H1 (cell line): Measurements from ENCODE around the gene PELI2. TPM values are rescaled to one million over a fixed set of nuclear protein-coding genes. Genes with fewer than 3 reads are reported as not detected.

Experiments
- CTCF ChIA-PET: fragments of 300-600 bp; sonication (Branson Sonifier 250); formaldehyde crosslinking; loops from one replicate; lab custom pipeline; 2021; ENCODE audit not compliant: partially characterized antibody; lab: Charles Lee
- POLR2A ChIA-PET: fragments of 300-600 bp; sonication (Branson Sonifier 250); formaldehyde crosslinking; loops from one replicate; lab custom pipeline; 2021; ENCODE audit warnings: inconsistent platforms; ENCODE audit not compliant: partially characterized antibody; lab: Charles Lee
- DNase-seq, 2 experiments: peaks; one replicate each; pipeline versions ENCODE4 v3.0.0 to v3.0.0-alpha.2; 2010 to 2022; ENCODE audit warnings: low spot score in 2 of 2, low read depth in 1 of 2, mixed read lengths in 1 of 2
- FAIRE-seq: peaks from 2 replicates; lab custom pipeline; 2011; peaks lifted over from hg19 to GRCh38; lab: Jason Lieb, UNC
- H2AFZ ChIP-seq: 2 replicates; pipeline ENCODE4 v1.8.1; 2012; ENCODE audit warnings: low read length, inconsistent platforms
- H2AK5ac ChIP-seq: 2 replicates; pipeline ENCODE4 v1.6.1; 2013; ENCODE audit warnings: low read depth, low read length
- H2BK120ac ChIP-seq: replicated peaks from 2 replicates; pipeline ENCODE3; 2013; ENCODE audit warnings: low read depth, low read length, inconsistent platforms
- H2BK12ac ChIP-seq: 2 replicates; pipeline ENCODE4 v1.6.1; 2013; ENCODE audit warnings: low read depth, low read length
- H2BK15ac ChIP-seq: 2 replicates; pipeline ENCODE4 v1.6.1; 2013; ENCODE audit warnings: low read length
- H2BK20ac ChIP-seq: 2 replicates; pipeline ENCODE4 v1.6.1; 2013; ENCODE audit warnings: low read length
- H2BK5ac ChIP-seq: 2 replicates; pipeline ENCODE4 v1.6.1; 2013; ENCODE audit warnings: low read depth, low read length
- H3K14ac ChIP-seq: 2 replicates; pipeline ENCODE4 v1.6.1; 2013; ENCODE audit warnings: inconsistent platforms; ENCODE audit not compliant: insufficient read length
- H3K18ac ChIP-seq: 2 replicates; pipeline ENCODE4 v1.6.1; 2013; ENCODE audit warnings: low read length; ENCODE audit errors: extremely low read depth
- H3K23ac ChIP-seq: 2 replicates; pipeline ENCODE4 v1.6.1; 2013; ENCODE audit warnings: inconsistent platforms; ENCODE audit not compliant: insufficient read length
- H3K23me2 ChIP-seq: 2 replicates; pipeline ENCODE4 v1.6.1; 2013; ENCODE audit warnings: low read depth, low read length
- H3K27ac ChIP-seq: 2 replicates; pipeline ENCODE4 v1.6.1; 2011; ENCODE audit warnings: low read depth, low read length, inconsistent platforms
- H3K27me3 ChIP-seq, 4 experiments: replicated peaks in 1 of 4; 1 replicate in 1 of 4; 2 replicates in 3 of 4; pipeline versions ENCODE4 v1.6.1 to v1.8.1; 2011 to 2013; ENCODE audit warnings: low read length in 3 of 4, mild to moderate bottlenecking in 3 of 4, inconsistent platforms in 2 of 4, mixed read lengths in 2 of 4, moderate library complexity in 1 of 4; ENCODE audit not compliant: control insufficient read depth in 3 of 4, insufficient read depth in 3 of 4; ENCODE audit errors: extremely low read depth in 1 of 4
- H3K36me3 ChIP-seq, 4 experiments: 2 replicates each; pipeline versions ENCODE4 v1.6.1 to v1.8.1; 2011 to 2013; ENCODE audit warnings: mild to moderate bottlenecking in 4 of 4, low read length in 3 of 4, moderate library complexity in 2 of 4, control low read depth in 1 of 4, inconsistent platforms in 1 of 4; ENCODE audit not compliant: insufficient read depth in 4 of 4, control insufficient read depth in 2 of 4
- H3K4ac ChIP-seq: replicated peaks from 2 replicates; pipeline ENCODE3; 2013; ENCODE audit warnings: low read length, low read depth, mixed read lengths, inconsistent platforms; ENCODE audit not compliant: insufficient read length
- H3K4me1 ChIP-seq, 4 experiments: replicated peaks in 1 of 4; 1 replicate in 1 of 4; 2 replicates in 3 of 4; pipeline versions ENCODE4 v1.6.1 to v1.8.1; 2011 to 2013; ENCODE audit warnings: low read length in 3 of 4, inconsistent platforms in 2 of 4, mixed read lengths in 1 of 4; ENCODE audit not compliant: insufficient read depth in 4 of 4, control insufficient read depth in 3 of 4
- H3K4me2 ChIP-seq, 2 experiments: 2 replicates each; pipeline versions ENCODE4 v1.6.1 to v1.8.1; 2011 to 2013; ENCODE audit warnings: low read depth in 2 of 2, low read length in 2 of 2, control low read depth in 1 of 2, inconsistent platforms in 1 of 2, mild to moderate bottlenecking in 1 of 2; ENCODE audit not compliant: insufficient read depth in 1 of 2
- H3K4me3 ChIP-seq, 4 experiments: fragments of 200-600, 300-600 bp in 1 of 4; sonication (generic), shearing (Covaris generic), sonication (Bioruptor Twin) in 1 of 4; 2 replicates each; pipeline versions ENCODE4 v1.5.1 to v1.8.1; 2011 to 2016; ENCODE audit warnings: low read length in 4 of 4, low read depth in 3 of 4, control low read depth in 2 of 4, inconsistent platforms in 2 of 4, mild to moderate bottlenecking in 2 of 4, mixed read lengths in 1 of 4, moderate library complexity in 1 of 4; ENCODE audit not compliant: insufficient read depth in 2 of 4; ENCODE audit errors: extremely low read depth in 1 of 4
- H3K56ac ChIP-seq: replicated peaks from 2 replicates; pipeline ENCODE3; 2013; ENCODE audit warnings: low read depth, mild to moderate bottlenecking, mixed read lengths, low read length, inconsistent platforms; ENCODE audit not compliant: insufficient read length
- H3K79me1 ChIP-seq: 2 replicates; pipeline ENCODE4 v1.6.1; 2013; ENCODE audit warnings: low read depth, low read length, control low read depth
- H3K79me2 ChIP-seq, 2 experiments: 2 replicates each; pipeline versions ENCODE4 v1.6.1 to v1.8.1; 2012 to 2013; ENCODE audit warnings: low read length in 2 of 2, mild to moderate bottlenecking in 2 of 2, inconsistent platforms in 1 of 2; ENCODE audit not compliant: insufficient read depth in 2 of 2, control insufficient read depth in 1 of 2
- H3K9ac ChIP-seq, 4 experiments: replicated peaks in 1 of 4; 1 replicate in 1 of 4; 2 replicates in 3 of 4; pipeline versions ENCODE4 v1.6.1 to v1.8.1; 2011 to 2013; ENCODE audit warnings: low read depth in 3 of 4, low read length in 3 of 4, control low read depth in 2 of 4, mild to moderate bottlenecking in 2 of 4, moderate library complexity in 2 of 4, inconsistent platforms in 1 of 4; ENCODE audit errors: extremely low read depth in 1 of 4
- H3K9me3 ChIP-seq, 2 experiments: 2 replicates each; pipeline versions ENCODE4 v1.6.1 to v1.8.1; 2012 to 2013; ENCODE audit warnings: mild to moderate bottlenecking in 2 of 2, moderate library complexity in 2 of 2, control low read depth in 1 of 2, inconsistent platforms in 1 of 2, low read depth in 1 of 2, low read length in 1 of 2, mixed read lengths in 1 of 2; ENCODE audit not compliant: insufficient read depth in 2 of 2
- H4K20me1 ChIP-seq, 2 experiments: replicated peaks in 1 of 2; 2 replicates each; pipeline versions ENCODE3 to v1.8.1; 2011 to 2013; ENCODE audit warnings: inconsistent platforms in 2 of 2, low read length in 2 of 2, mild to moderate bottlenecking in 1 of 2; ENCODE audit not compliant: insufficient read depth in 2 of 2, control insufficient read depth in 1 of 2
- H4K5ac ChIP-seq: 2 replicates; pipeline ENCODE4 v1.6.1; 2013; ENCODE audit warnings: low read length, low read depth, mixed read lengths, inconsistent platforms; ENCODE audit not compliant: insufficient read length
- H4K8ac ChIP-seq: 2 replicates; pipeline ENCODE4 v1.8.0; 2013; ENCODE audit warnings: mild to moderate bottlenecking, moderate library complexity, low read length, inconsistent platforms; ENCODE audit not compliant: insufficient read depth; ENCODE audit errors: extremely low read depth
- H4K91ac ChIP-seq: replicated peaks from 2 replicates; pipeline ENCODE3; 2013; ENCODE audit warnings: low read length, mixed read lengths, inconsistent platforms; ENCODE audit not compliant: insufficient read length
- CHD2 ChIP-seq: IDR thresholded peaks from 2 replicates; pipeline ENCODE4 v1.6.1; 2012; ENCODE audit warnings: low read length, improper control_type of control experiment
- JUND ChIP-seq: IDR thresholded peaks from 2 replicates; pipeline ENCODE4 v1.6.1; 2011; ENCODE audit warnings: mild to moderate bottlenecking, improper control_type of control experiment, low read length
- MAX ChIP-seq: IDR thresholded peaks from 2 replicates; pipeline ENCODE4 v1.6.1; 2012; ENCODE audit warnings: inconsistent platforms
- RBBP5 ChIP-seq: IDR thresholded peaks from 2 replicates; pipeline ENCODE4 v1.7.1; 2012; ENCODE audit warnings: low read depth, mild to moderate bottlenecking, inconsistent platforms, low read length, moderate library complexity, borderline replicate concordance
- TCF12 ChIP-seq: IDR thresholded peaks from 2 replicates; pipeline ENCODE4 v1.6.1; 2011; ENCODE audit warnings: low read depth, mild to moderate bottlenecking, low read length
- TEAD4 ChIP-seq: IDR thresholded peaks from 2 replicates; pipeline ENCODE4 v1.6.1; 2012; ENCODE audit warnings: low read depth, low read length, inconsistent platforms, mixed read lengths
- WGBS, 2 experiments: shearing (Covaris generic) in 1 of 2; methylation state at CpG; one replicate each; pipeline versions ENCODE4 v1.1.6 to v1.1.7; 2013 to 2015; ENCODE audit warnings: low lambda C conversion rate in 2 of 2, mixed read lengths in 2 of 2, inconsistent platforms in 1 of 2, low coverage in 1 of 2, missing lambda C conversion rate in 1 of 2; ENCODE audit not compliant: insufficient replicate concordance in 2 of 2, insufficient coverage in 1 of 2, insufficient read length in 1 of 2; ENCODE audit errors: extremely low coverage in 1 of 2, missing lambda C conversion rate in 1 of 2; 5-methylcytosine and 5-hydroxymethylcytosine counted together
- polyA plus RNA-seq, 7 experiments: library from polyadenylated mRNA; depleted of rRNA in 3 of 7; stranded (reverse) in 5 of 7; unstranded in 2 of 7; fragments of >200 nt in 5 of 7; fragments of 200-250 nt in 2 of 7; gene quantifications; 1 replicate in 5 of 7; 2 replicates in 1 of 7; 4 replicates in 1 of 7; pipeline versions ENCODE4 v1.2.1 to v1.2.3, GENCODE V29; 2011 to 2013; ENCODE audit warnings: missing spikeins in 2 of 7, mixed read lengths in 2 of 7
- total RNA-seq: library from RNA; stranded (reverse); fragmentation: NEBNext Ultra II Directional; extraction: Animal tissue kit (Norgen Biotek cat#: 25700); gene quantifications from 2 replicates; pipeline ENCODE4 v1.2.1, GENCODE V29; 2021
- TF ChIP-seq, protein P1 (sequence below): IDR thresholded peaks from 2 replicates; pipeline ENCODE4 v1.6.1; 2012; ENCODE audit warnings: low read length, inconsistent platforms
- TF ChIP-seq, protein P2 (sequence below), 3 experiments: IDR thresholded peaks; 1 replicate in 2 of 3; 2 replicates in 1 of 3; pipeline versions ENCODE4 v1.5.1 to v1.6.1; 2011; ENCODE audit warnings: low read length in 3 of 3, mild to moderate bottlenecking in 3 of 3, inconsistent platforms in 2 of 3, low read depth in 1 of 3, moderate library complexity in 1 of 3; ENCODE audit not compliant: insufficient read depth in 1 of 3; ENCODE audit errors: control extremely low read depth in 1 of 3
- TF ChIP-seq, protein P3 (sequence below): IDR thresholded peaks from 2 replicates; pipeline ENCODE4 v1.6.1; 2012; ENCODE audit warnings: inconsistent platforms

Gene PELI2
- total and polyA plus RNA-seq, 2 of the 8 experiments (the other 6 are each of a cell fraction or from before 2014, with no cell fraction given): 14.6 to 25.7 TPM

- H4K91ac ChIP-seq: no peak overlapping the region
- H2AFZ ChIP-seq: no peak overlapping the region
- no peak overlapping the region for H2BK5ac ChIP-seq
- H2AK5ac ChIP-seq: no peak overlapping the region
- H2BK120ac ChIP-seq: no peak overlapping the region
- H3K9me3 ChIP-seq: no peaks in the 10 kb centered on the region
- no peaks in the 10 kb centered on the region for H4K20me1 ChIP-seq
- no peak overlapping the region for H2BK15ac ChIP-seq
- DNase-seq (no peak), FAIRE-seq (no peak)
- CTCF ChIA-PET: no interaction called here
- H3K27me3 ChIP-seq: no peaks in the 10 kb centered on the region
- no peaks in the 10 kb centered on the region for H3K23me2 ChIP-seq
- no peak overlapping the region for H3K9ac ChIP-seq
- no peak overlapping the region for H3K27ac ChIP-seq
- H3K23ac ChIP-seq: no peak overlapping the region
- WGBS, 2 experiments: 94% methylated on average over 2 of the region's 2 CpGs; no CpG with 5 or more reads in 1 of the 2 experiments
- peaks cover 0 to 5% (median 2%) of the 10 kb centered on the region in 4 experiments; a peak in 3 of 7 replicates for H3K4me1 ChIP-seq
- no peak overlapping the region for H3K18ac ChIP-seq
- H3K14ac ChIP-seq: no peak overlapping the region
- H3K4ac ChIP-seq: no peak overlapping the region
- H3K4me3 ChIP-seq: no peak overlapping the region
- H3K4me2 ChIP-seq: no peak overlapping the region
- H2BK12ac ChIP-seq: no peak overlapping the region
- peaks cover 3 to 91% of the 10 kb centered on the region in 2 experiments for H3K79me2 ChIP-seq
- peaks cover 3% of the 10 kb centered on the region; the same call in 1 of the 2 replicates for H3K79me1 ChIP-seq
- no peak overlapping the region for H3K56ac ChIP-seq
- no peak overlapping the region for H2BK20ac ChIP-seq
- no peaks in the 10 kb centered on the region for H3K36me3 ChIP-seq
- POLR2A ChIA-PET: no interaction called here
- H4K5ac ChIP-seq: no peak overlapping the region
- no peak overlapping the region for H4K8ac ChIP-seq
- no peak for TF ChIP-seq MAX
- no peak for TF ChIP-seq TCF12
- TF ChIP-seq, protein P1, sequence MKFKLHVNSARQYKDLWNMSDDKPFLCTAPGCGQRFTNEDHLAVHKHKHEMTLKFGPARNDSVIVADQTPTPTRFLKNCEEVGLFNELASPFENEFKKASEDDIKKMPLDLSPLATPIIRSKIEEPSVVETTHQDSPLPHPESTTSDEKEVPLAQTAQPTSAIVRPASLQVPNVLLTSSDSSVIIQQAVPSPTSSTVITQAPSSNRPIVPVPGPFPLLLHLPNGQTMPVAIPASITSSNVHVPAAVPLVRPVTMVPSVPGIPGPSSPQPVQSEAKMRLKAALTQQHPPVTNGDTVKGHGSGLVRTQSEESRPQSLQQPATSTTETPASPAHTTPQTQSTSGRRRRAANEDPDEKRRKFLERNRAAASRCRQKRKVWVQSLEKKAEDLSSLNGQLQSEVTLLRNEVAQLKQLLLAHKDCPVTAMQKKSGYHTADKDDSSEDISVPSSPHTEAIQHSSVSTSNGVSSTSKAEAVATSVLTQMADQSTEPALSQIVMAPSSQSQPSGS: no peak
- no peak for TF ChIP-seq JUND
- no peak for TF ChIP-seq TEAD4
- TF ChIP-seq, protein P2, sequence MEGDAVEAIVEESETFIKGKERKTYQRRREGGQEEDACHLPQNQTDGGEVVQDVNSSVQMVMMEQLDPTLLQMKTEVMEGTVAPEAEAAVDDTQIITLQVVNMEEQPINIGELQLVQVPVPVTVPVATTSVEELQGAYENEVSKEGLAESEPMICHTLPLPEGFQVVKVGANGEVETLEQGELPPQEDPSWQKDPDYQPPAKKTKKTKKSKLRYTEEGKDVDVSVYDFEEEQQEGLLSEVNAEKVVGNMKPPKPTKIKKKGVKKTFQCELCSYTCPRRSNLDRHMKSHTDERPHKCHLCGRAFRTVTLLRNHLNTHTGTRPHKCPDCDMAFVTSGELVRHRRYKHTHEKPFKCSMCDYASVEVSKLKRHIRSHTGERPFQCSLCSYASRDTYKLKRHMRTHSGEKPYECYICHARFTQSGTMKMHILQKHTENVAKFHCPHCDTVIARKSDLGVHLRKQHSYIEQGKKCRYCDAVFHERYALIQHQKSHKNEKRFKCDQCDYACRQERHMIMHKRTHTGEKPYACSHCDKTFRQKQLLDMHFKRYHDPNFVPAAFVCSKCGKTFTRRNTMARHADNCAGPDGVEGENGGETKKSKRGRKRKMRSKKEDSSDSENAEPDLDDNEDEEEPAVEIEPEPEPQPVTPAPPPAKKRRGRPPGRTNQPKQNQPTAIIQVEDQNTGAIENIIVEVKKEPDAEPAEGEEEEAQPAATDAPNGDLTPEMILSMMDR (IDR thresholded peaks at IDR 0.05; ENCODE audit: control extremely low read depth in 1 of 3, insufficient read depth in 1 of 3, low read depth in 1 of 3, low read length in 3 of 3): no peak
- no peak for TF ChIP-seq CHD2
- TF ChIP-seq, protein P3, sequence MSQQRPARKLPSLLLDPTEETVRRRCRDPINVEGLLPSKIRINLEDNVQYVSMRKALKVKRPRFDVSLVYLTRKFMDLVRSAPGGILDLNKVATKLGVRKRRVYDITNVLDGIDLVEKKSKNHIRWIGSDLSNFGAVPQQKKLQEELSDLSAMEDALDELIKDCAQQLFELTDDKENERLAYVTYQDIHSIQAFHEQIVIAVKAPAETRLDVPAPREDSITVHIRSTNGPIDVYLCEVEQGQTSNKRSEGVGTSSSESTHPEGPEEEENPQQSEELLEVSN: no peak
- no peak for TF ChIP-seq RBBP5
Observed at GRCh38 chr14:56162476-56162875, 44.3 kb downstream of the PELI2 start.
